Measurements from ENCODE around the gene LMF2. TPM values are rescaled to one million over a fixed set of nuclear protein-coding genes. Genes with fewer than 3 reads are reported as not detected.

LMF2 gene
- polyA plus RNA-seq, 1 donor from 2014 or later: 26.4 TPM

- H3K4me1 Mint-ChIP-seq: peaks cover 3 to 5% (median 4%) of the 10 kb centered on the region in 3 donors
- H3K4me3 Mint-ChIP-seq: peak overlapping the region in 3 of 4 donors; percentile 14 to 64 (median 47)
- H3K27ac Mint-ChIP-seq: no peak overlapping the region
These were observed 26.5 kb downstream of the LMF2 start for GRCh38 chr22:50481045-50481439.

GRCh38 chr22:50479721-50480120 lies 27.8 kb downstream of the LMF2 start:
- H3K36me3 Mint-ChIP-seq: no peaks in the 10 kb centered on the region
- peaks cover 4 to 6% (median 5%) of the 10 kb centered on the region in 3 donors for H3K4me1 Mint-ChIP-seq
- peak overlapping the region; percentile 73 to 83 (median 79) for H3K4me3 Mint-ChIP-seq
- peaks cover 12% of the 10 kb centered on the region for H3K27me3 Mint-ChIP-seq
- H3K9me3 Mint-ChIP-seq: no peaks in the 10 kb centered on the region
- peak overlapping the region in 2 of 3 donors; percentile 56 to 76 for H3K27ac Mint-ChIP-seq

More at GRCh38 chr22:50481045-50481439, 26.5 kb downstream of the LMF2 start:
- Mint-ChIP-seq H3K36me3 (no peaks in the 10 kb centered on the region), H3K9me3 (no peaks in the 10 kb centered on the region), H3K27me3 (peaks cover 12% of the 10 kb centered on the region)

- peak overlapping the region in 2 of 3 donors; percentile 74 to 83 for H3K27ac Mint-ChIP-seq
- H3K4me1 Mint-ChIP-seq: peaks cover 9 to 19% (median 14%) of the 10 kb centered on the region in 3 donors
- peak overlapping the region in 2 of 4 donors; percentile 55 to 75 for H3K4me3 Mint-ChIP-seq
- H3K9me3 Mint-ChIP-seq: no peaks in the 10 kb centered on the region
- peaks cover 3% of the 10 kb centered on the region for H3K36me3 Mint-ChIP-seq
- peaks cover 8% of the 10 kb centered on the region for H3K27me3 Mint-ChIP-seq
These were observed 29.6 kb downstream of the LMF2 start for GRCh38 chr22:50477923-50478322.

GRCh38 chr22:50476868-50477267 lies 30.6 kb downstream of the LMF2 start:
- Mint-ChIP-seq H3K27me3 (peaks cover 7% of the 10 kb centered on the region), H3K36me3 (peaks cover 4% of the 10 kb centered on the region), H3K4me1 (peaks cover 10 to 27% (median 21%) of the 10 kb centered on the region in 3 donors), H3K9me3 (no peaks in the 10 kb centered on the region), H3K4me3 (peak overlapping the region in 3 of 4 donors; percentile 52 to 75 (median 68)), H3K27ac (peak overlapping the region in 2 of 3 donors; percentile 33 to 57)

- Mint-ChIP-seq H3K27me3 (peaks cover 5% of the 10 kb centered on the region), H3K36me3 (peaks cover 4% of the 10 kb centered on the region), H3K27ac (peak overlapping the region in 1 of 3 donors; percentile 67), H3K9me3 (no peaks in the 10 kb centered on the region), H3K4me1 (peaks cover 12 to 34% (median 24%) of the 10 kb centered on the region in 3 donors), H3K4me3 (peak overlapping the region; percentile 74 to 90 (median 82))
These were observed 31.9 kb downstream of the LMF2 start for GRCh38 chr22:50475652-50476002.

- Mint-ChIP-seq H3K27me3 (peaks cover 4% of the 10 kb centered on the region), H3K36me3 (peaks cover 4% of the 10 kb centered on the region), H3K4me3 (peak within 1 kb of the TSS; percentile 79 to 97 (median 92)), H3K9me3 (no peaks in the 10 kb centered on the region), H3K4me1 (peaks cover 15 to 38% (median 31%) of the 10 kb centered on the region in 3 donors), H3K27ac (peak within 1 kb of the TSS; percentile 72 to 95 (median 85))
These were observed 32.5 kb downstream of the LMF2 start, which contains the start of gene SBF1 for GRCh38 chr22:50474710-50475651. Gene SBF1 (minus strand): TSS chr22:50475035. CDS start chr22:50474840, 195 bp downstream.

- no peaks in the 10 kb centered on the region for H3K9me3 Mint-ChIP-seq
- peak overlapping the region; percentile 79 to 97 (median 92) for H3K4me3 Mint-ChIP-seq
- peak overlapping the region; percentile 72 to 95 (median 85) for H3K27ac Mint-ChIP-seq
- peaks cover 21 to 41% (median 35%) of the 10 kb centered on the region in 3 donors for H3K4me1 Mint-ChIP-seq
- peaks cover 4% of the 10 kb centered on the region for H3K36me3 Mint-ChIP-seq
- H3K27me3 Mint-ChIP-seq: no peaks in the 10 kb centered on the region
These were observed 33.4 kb downstream of the LMF2 start for GRCh38 chr22:50473855-50474671.

- Mint-ChIP-seq H3K4me3 (peak overlapping the region; percentile 79 to 97 (median 92)), H3K9me3 (no peaks in the 10 kb centered on the region), H3K4me1 (peaks cover 22 to 47% (median 41%) of the 10 kb centered on the region in 3 donors), H3K27ac (peak overlapping the region; percentile 63 to 95 (median 72)), H3K27me3 (no peaks in the 10 kb centered on the region), H3K36me3 (peaks cover 4% of the 10 kb centered on the region)
These were observed 34.4 kb downstream of the LMF2 start for GRCh38 chr22:50473088-50473487.

GRCh38 chr22:50471962-50472361 lies 35.5 kb downstream of the LMF2 start:
- H3K4me1 Mint-ChIP-seq: peaks cover 22 to 48% (median 41%) of the 10 kb centered on the region in 3 donors

GRCh38 chr22:50471197-50471847 lies 36.2 kb downstream of the LMF2 start:
- H3K27me3 Mint-ChIP-seq: no peaks in the 10 kb centered on the region
- peaks cover 26 to 52% (median 41%) of the 10 kb centered on the region in 3 donors for H3K4me1 Mint-ChIP-seq
- peaks cover 4% of the 10 kb centered on the region for H3K36me3 Mint-ChIP-seq
- H3K9me3 Mint-ChIP-seq: no peaks in the 10 kb centered on the region
- peak overlapping the region; percentile 59 to 97 (median 88) for H3K4me3 Mint-ChIP-seq
- peak overlapping the region; percentile 94 to 98 (median 94) for H3K27ac Mint-ChIP-seq

More at GRCh38 chr22:50471962-50472361, 35.5 kb downstream of the LMF2 start:
- no peaks in the 10 kb centered on the region for H3K9me3 Mint-ChIP-seq
- peak overlapping the region; percentile 67 to 82 (median 77) for H3K27ac Mint-ChIP-seq
- H3K4me3 Mint-ChIP-seq: peak overlapping the region in 3 of 4 donors; percentile 77 to 97 (median 79)
- H3K27me3 Mint-ChIP-seq: no peaks in the 10 kb centered on the region
- peaks cover 4% of the 10 kb centered on the region for H3K36me3 Mint-ChIP-seq

GRCh38 chr22:50470491-50470890 lies 37.0 kb downstream of the LMF2 start:
- Mint-ChIP-seq H3K27ac (peak overlapping the region; percentile 94 to 98 (median 94)), H3K4me3 (peak overlapping the region; percentile 59 to 89 (median 88)), H3K36me3 (peaks cover 4% of the 10 kb centered on the region), H3K9me3 (no peaks in the 10 kb centered on the region), H3K27me3 (no peaks in the 10 kb centered on the region), H3K4me1 (peaks cover 26 to 51% (median 41%) of the 10 kb centered on the region in 3 donors)

- Mint-ChIP-seq H3K36me3 (peaks cover 4% of the 10 kb centered on the region), H3K9me3 (no peaks in the 10 kb centered on the region), H3K4me3 (peak overlapping the region; percentile 59 to 89 (median 88)), H3K4me1 (peaks cover 26 to 49% (median 41%) of the 10 kb centered on the region in 3 donors), H3K27ac (peak overlapping the region; percentile 94 to 98 (median 94)), H3K27me3 (no peaks in the 10 kb centered on the region)
These were observed 37.9 kb downstream of the LMF2 start for GRCh38 chr22:50469377-50470305.

GRCh38 chr22:50468626-50469025 lies 38.9 kb downstream of the LMF2 start:
- Mint-ChIP-seq H3K27ac (peak overlapping the region; percentile 94 to 98 (median 94)), H3K36me3 (peaks cover 4% of the 10 kb centered on the region), H3K4me3 (peak overlapping the region in 3 of 4 donors; percentile 58 to 87 (median 86)), H3K27me3 (no peaks in the 10 kb centered on the region), H3K4me1 (peaks cover 26 to 44% (median 36%) of the 10 kb centered on the region in 3 donors), H3K9me3 (no peaks in the 10 kb centered on the region)
